ENCODE measurements around the gene MEF2C.
"Not testable (repeated sequence)": the region's sequence is repeated elsewhere in the genome, so short reads cannot be mapped to it uniquely, and the experiment has no call there.

Gene MEF2C

DNA sequence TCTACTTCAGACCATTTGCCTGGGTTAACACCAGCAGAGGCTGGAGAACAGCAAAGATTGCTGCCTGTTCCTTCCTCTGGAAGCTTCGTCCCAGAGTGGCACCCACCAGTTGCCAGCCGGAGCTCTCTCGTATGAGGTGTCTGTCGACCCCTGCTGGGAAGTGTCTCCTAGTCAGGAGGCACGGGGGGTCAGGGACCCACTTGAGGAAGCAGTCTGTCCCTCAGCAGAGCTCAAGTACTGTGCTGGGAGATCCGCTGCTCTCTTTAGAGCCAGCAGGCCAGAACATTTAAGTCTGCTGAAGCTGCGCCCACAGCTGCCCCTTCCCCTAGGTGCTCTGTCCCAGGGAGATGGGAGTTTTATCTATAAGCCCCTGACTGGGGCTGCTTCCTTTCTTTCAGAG, 84.1 kb downstream of the MEF2C start:
- not testable (repeated sequence) for DNase-seq

DNA sequence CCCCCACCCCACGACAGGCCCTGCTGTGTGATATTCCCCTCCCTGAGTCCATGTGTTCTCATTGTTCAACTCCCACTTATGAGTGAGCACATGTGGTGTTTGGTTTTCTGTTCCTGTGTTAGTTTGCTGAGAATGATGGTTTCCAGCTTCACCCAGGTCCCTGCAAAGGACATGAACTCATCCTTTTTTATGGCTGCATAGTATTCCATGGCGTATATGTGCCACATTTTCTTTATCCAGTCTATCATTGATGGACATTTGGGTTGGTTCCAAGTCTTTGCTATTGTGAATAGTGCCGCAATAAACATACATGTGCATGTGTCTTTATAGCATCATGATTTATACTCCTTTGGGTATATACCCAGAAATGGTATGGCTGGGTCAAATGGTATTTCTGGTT, 89.2 kb downstream of the MEF2C start:
- DNase-seq, result not testable (repeated sequence)

DNA sequence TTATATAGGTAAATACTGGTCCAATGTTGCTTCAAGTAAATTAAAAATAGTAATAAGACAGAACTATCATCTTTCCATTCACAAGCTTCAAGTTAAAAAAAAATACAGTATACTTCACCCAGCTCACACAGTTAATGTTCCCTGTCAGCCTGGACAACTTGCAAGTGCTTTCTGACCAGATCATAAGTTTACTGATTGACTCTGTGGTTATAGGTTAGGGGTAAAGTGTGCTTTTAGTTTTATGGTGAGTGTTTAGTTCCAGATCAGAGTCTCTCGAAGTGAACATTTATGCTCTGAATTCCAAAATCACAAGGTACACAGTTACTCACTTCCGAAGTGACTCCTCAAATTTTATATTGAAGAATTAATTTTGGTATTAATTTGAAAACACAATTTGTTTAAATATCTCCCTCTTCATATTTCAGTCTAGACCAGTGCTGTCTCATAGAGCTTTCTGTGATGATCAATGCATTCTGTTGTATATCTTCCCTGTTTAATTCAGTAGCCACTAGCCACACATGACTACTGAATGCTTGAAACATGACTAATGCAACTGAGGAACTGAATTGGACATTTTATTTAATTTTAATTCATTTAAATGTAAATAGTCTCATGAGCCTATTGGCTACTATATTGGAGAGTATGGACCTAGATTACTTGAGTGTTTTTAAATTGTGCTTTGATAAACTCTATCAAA, 90.7 kb downstream of the MEF2C start:
- no peak for DNase-seq

DNA sequence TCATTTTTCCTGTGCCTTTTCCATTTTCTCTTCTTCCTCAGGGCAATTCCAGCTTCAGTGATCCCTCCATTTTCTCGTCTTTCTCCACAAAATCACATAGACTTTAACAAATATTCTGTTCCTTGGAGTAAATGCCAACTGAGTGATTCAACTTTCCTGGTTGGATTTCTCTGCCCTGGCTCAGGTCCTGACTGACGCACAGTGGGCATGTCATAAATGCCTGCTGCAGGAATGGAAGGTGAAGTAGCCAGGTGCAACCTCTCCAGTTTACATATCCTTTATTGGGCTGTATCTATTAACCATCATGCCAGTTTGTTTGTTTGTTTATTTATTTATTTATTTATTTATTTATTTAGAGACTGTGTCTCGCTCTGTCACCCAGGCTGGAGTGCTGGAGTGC, 95.1 kb downstream of the MEF2C start:
- no peak for DNase-seq

DNA sequence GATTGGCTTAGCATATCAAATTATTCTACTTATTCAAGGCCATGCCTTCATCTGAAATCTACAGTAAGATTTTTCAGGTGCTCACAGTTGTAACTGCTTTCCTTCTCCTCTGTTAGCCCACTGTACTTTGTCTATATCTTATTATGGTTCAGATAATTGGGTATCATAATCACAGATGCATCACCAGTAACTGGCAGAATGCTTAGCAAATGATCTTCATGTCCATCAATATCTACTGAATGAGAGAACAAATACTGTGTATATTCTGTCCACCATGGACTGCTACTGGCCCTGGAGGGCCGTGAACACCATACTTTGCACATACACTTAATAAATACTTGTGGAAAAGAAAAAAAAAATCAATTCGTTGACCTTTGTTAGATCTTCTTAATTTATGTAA, 96.2 kb downstream of the MEF2C start:
- no peak for DNase-seq

DNA sequence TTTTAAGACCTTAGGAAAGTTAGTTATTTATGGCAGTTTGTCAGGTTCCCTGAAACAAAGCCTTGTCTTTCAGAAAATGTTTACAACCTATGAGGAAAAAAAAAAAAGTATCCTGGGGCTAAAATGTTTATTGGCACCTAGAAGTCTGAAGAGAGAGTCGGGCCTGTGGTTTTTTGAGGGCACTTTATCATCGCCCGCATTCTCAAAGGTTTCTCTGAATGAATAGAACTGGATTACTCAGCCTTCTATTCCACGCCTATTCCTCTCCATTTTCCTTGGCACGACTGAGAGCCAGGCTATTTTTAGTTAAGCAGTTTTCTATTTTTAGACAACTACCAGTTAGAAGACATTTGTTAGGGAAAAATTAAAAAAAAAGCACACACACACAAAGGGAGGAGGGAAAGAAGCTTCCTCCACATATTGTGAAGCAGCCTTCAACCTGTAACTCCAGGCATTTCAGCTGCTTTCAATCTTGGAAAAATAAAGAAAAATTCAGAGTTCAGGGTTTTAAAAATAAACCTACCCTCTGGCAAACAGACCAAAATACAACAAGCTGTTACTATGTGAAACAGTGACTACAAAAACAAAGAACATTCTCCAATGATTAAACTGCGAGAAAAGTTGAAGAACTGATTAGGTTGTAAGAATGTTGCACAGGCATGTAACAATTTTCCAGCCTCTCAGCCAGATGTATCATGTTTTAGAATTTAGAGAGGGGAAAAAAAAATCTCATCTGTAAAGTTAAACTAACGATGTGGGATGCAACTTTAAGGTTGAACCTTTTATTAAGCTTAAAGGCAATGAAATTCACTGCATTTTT, 97.0 kb downstream of the MEF2C start:
- no peak for DNase-seq

DNA sequence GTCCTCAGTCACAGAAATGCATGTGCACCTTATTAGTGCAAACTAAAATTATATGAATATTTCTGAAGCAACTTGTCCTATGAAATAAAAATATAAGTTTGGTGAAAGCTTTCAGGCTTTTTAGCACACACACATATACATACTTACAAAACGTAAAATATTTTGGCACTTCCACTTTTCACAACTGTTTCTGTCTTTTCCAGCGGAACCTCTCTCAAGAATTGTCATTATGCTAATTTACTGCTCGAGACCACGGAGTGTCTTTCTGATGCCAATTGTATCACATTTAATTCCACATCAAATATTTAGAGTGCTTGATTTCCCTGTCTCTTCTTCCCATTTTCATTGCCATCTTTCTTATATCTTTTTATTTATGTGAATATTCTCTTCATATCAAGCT, 100.4 kb downstream of the MEF2C start:
- no peak for DNase-seq

DNA sequence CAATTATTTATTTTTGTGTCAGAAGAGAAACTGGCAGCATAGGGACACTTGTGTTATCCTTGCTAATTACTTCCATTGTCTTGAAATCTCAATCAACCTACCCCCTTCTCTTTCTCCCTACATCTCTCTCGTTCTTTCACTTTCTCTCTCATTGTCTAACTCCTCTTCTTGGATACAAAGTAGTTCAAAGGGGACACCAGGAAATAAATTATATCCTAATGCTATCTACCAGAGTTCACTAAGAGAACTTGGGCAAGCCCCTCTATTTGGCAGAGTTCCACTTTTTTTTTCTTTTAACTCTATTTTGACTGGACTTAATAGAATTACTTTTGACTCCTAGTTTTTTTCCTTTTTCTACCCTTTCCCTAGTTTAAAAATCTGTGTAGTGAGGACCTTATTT, 102.2 kb downstream of the MEF2C start:
- no peak for DNase-seq

DNA sequence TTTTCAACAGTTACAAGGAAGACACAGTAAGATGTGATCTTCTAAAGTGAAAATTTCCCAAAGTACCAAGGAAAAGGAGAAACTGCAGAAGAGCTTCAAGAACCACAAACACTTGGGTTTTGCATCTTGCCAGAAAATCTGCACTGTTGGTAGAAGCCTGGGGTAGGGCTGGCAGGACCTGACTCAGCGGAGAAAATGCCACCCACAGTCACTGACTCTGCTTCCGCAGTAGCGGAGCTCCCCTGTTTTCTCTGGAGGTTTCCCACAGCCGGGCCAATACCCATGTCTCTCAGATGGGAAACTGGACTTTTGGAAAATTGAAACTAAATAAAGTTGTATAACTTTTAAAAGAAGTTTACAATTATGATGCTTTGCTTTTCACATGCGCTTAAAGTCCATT, 104.2 kb downstream of the MEF2C start:
- no peak for DNase-seq

DNA sequence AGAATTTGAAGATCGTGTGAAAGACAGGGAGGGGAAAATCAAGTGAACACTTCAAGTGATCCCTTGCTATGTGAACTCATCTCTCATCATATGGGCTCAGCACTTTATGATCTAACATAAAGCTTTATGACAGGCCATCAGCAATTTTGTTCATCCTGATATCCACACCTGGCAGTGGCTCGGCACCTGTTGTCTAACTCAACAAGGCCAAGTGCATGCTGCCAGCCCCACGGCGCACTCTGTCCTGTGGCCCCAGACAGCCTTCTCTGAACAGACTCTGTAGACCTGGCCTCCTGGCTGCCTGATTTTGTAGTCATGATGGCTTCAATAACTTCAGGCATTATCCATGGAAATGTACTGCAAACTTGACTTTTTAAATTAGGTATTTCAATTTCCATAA, 106.3 kb downstream of the MEF2C start:
- no peak for DNase-seq

DNA sequence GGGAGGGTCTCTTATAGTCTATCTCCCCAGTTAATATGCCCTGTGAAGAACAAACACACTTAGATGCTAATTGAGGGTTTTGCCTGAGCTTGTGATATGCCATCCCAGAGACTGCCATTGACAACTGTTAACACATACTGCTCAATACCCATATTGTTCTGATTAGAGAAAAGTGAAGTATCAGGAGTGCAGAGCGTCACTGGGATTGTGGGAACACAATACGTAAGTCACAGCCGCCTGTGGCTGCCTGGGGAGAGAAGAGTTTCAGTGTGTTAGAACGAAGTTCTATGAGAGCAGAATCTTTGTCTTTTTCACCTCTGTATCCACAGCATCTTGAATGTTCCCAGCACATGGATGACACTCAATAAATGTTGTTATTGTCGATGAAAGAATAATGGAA, 110.2 kb downstream of the MEF2C start:
- no peak for DNase-seq

DNA sequence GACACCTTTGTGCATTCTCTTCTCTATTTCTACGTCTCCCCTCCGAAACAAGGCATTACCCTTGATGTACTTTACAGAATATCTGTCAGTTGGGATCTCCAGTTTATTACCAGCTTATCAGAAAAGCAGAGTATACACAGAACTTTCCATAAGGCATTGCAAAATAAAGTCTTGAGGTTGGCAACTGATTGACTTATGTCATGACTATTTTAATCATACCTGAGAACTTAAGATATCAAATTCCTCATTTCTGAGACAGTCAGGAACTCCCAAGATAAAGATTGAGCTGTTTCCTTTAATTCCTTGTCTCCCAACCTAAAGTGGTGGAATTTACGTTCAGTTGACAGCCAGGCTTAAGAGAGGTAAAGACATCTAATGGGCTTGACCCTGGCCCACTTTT, 110.9 kb downstream of the MEF2C start:
- no peak for DNase-seq

DNA sequence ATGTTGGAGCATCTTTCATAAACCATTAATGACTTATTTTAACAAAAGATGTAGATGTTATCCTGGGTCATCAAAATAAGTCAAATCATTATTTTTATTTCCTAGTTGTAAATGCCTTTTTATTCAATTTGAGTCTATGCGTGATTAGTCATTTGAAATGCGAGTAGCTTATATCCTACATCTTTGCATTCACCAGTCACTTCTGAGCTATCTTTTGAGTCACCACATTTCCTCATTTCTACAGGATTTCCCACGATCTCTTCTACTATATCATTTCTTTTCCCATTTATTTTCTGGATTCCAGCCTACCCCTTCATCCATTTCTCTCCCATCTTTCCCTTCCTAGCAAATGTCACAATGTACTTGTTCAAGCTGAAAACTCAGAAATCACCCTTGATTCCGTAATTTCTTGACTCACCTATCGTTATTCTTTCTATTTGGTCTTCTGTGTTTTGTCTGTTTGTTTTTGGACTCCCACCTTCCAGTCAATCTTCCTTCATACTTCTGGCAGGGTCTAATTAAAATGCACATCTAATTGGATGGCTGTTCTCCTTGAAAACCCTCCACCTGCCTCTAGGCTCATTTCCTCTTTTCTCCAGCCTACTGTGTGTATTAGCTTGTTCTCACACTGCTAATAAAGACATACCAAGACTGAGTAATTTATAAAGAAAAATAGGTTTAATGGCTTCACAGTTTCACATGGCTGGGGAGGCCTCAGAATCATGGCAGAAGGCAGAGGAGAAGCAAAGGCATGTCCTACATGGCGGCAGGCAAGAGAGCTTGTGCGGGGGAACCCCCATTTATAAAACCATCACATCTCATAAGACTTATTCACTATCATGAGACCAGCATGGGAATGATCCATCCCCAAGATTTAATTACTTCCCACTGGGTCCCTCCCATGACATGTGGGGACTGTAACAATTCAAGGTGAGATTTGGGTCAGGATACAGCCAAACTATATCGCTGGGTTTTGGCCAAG, 112.4 kb downstream of the MEF2C start:
- DNase-seq, result no peak

DNA sequence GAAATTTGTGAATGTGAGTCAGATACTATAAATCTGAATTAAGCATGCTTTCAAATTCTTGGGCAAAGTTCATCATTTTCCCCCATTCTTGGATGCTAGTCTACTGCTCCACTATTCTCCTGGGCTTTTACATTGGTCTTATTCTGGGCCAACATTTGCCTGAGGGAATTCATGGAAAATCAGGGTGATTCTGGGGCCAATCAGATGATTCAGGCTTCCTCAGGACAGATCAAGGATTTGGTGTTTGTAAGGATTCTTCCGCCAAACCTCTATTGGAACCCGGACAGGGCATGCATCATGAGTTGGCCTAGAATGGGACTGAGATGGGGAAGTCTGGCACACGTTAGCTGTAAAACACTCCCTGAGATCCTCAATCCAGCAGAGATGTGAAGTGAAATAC, 113.8 kb downstream of the MEF2C start:
- DNase-seq, result no peak

DNA sequence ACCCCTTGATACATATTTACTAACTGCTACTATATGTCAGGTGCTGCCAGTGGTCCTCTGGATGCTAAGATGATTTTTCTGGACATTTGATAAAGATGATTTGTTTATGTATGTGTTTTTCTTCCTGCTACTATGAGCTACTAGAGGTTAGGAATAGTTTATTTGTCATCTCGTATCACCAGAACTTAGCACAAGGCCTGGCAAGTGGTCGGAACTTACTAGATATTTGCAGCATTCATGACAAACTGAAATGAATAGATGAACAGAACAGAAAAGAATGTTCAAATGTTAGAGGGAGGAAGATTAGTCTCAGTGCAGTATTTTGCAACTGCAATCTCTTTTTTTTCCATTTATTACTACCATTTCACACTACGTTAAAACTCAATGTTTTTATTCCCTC, 114.6 kb downstream of the MEF2C start:
- DNase-seq, result no peak

DNA sequence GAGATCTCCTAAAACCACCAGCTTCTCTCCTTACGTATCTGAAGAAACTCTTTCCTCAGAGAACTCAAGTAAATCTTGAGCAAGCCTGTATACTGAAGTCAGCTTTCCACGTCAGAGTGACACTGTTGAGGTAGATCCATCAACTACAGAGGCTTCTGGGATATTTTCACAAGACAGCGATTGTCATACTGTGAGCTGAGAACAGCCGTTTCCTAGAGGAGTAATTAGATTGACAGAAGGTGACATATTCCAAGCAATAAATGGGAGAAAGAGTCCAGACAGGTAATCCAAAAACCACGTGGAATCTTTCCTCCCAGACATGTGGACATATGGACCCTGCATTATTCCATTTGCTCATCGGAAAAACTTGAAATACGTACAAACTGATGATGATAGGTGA, 117.2 kb downstream of the MEF2C start:
- DNase-seq, result no peak

DNA sequence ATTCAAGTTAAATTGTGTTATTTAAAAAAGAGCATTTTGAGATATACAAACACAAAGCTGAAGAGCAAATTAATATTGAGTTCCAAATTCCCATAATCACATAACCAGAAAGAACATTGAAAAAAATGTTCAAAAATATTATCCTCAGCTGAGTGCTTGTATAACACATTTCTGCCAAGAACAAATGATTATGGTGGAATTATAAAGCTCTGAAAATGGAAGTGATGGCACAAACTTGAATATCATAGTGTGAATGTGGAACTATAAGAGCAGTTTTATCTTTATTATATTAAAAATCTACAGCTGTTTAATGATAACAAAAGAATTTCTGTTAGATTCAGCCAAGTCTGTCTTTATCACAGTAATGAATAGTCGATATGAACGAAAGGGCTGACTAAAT, 117.8 kb downstream of the MEF2C start:
- DNase-seq, result no peak

DNA sequence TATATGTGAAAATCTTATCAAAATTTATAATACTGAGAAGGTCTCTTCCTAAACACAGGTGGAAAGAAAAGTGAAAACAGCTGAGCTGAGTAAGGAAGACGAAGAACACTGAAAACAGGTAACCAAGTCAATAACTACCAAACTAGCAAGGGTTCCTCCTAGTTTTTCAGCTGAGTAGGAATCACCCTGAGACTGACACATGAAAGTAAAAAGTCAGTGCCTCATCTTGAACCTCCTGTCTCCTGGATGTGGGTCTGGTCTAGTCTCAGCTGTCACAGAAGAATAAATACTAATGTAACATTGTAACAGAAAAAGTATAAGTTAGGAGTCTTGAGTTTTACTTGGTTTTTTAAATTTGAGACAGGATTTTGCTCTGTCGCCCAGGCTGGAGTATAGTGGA, 121.0 kb downstream of the MEF2C start:
- no peak for DNase-seq

DNA sequence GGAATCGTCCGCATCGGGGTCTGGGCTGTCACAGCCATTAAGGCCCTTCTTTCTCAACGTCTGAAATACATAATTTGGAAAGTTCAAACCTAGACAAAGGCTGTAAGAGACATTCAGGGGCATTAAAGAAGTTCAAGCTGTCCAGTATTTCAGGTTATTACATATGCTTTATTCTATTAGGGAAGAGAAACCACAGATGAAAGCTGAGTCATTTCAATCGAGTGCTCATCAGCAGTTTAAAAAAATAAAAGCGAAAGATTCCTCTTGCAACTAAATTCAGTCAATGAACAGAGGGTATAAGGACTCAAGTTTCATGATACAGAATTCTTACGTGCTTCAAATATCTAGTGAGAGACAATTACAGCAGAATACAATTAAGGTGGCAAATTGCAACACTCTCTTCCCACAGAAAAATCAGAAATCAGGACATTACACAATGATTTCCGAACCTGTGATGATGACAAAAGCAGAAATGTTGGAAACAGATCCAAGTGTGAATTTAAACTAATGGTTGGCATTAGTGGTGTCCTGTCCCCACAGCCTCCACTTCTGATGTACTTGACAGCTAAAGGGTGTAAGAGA, 121.6 kb downstream of the MEF2C start:
- no peak for DNase-seq

DNA sequence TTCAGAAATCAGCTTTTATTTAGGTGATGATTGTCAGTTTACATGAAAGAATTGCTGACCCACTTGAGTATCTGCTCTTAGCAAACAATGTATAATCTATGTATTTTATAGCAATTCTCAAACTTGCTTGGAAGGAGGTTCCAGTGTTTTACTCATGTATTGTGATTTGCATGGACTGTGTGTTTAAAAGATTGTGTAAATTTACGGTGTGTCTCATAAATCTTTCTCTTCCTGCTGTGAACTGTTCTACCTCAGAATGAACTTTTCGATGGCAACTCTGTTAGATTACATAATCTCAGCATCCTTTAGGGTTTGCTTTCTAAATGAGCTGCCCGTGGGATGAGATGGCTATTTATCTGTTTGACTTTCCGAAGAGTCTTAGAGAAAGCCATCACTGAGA, 122.5 kb downstream of the MEF2C start:
- DNase-seq, result no peak

DNA sequence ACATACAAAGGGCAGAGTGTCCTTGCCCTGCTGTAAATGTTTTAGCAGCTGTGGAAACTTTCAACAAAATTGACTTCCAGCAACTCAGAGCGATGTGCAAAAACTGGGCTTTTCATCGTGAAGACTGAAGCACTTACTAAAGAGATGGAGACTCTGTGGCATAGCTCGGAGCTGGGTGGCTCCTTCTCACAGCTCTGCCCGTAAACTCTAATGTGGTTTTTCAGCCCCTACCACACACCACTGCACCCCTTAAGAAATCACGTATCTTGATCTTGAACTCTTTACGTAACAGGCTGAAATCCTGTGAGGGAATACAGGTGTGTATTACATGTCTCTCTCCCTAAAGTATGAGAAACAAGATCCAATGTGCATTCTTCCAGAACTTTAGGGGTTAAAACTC, 124.4 kb downstream of the MEF2C start:
- DNase-seq, result no peak

DNA sequence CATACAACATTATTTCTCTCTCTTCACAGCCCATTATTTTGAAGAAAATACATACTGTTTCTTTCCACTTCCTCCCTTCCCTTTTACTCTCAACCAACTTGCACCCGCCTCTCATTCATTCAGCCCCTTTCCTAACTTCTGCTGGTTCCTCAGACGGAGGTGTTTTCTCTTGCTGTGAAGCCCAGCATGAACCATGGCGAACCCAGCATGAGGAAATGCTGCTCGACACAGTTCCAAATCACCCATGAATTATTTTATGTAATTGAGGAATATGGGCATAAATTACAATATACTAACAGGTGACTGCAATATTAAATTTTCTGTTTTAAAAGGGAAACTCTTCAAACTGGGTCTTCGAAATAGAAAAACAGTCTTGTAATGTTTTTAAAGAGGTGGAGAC, 124.8 kb downstream of the MEF2C start:
- no peak for DNase-seq

DNA sequence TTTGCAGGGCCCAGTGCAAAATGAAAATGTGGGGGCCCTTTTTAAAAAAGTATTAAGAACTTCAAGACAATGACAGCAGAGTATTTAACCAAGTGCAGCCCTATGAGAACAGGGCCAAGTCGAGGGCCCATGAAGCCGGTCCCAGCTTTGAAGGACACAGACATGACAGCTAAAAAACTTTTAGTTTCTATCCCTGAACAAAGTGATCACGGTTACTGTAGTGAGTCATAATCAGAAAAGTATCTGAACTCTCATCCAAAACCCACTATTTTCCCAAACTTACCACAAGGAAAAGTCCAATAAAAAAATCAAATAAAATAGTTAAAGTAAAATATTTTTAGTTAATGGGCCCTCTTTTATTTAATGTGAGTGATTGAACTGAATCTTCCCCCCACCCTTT, 126.0 kb downstream of the MEF2C start:
- DNase-seq, result no peak
